HepG2 (cell line): ENCODE data around the gene NOM1. TPM values are rescaled to one million over a fixed set of nuclear protein-coding genes. Genes with fewer than 3 reads are reported as not detected.

ENCODE experiments used
- ATAC-seq: fragments of 200-7000 bp; cut with Tn5 transposase; 3 replicates; pipeline ENCODE4 v1.9.1; 2020; ENCODE audit warnings: mild to moderate bottlenecking, moderate library complexity
- BruUV-seq: library from RNA; stranded (reverse); fragments of 400-500 nt; replicated peaks from 2 replicates; lab custom pipeline; 2021; lab: Mats Ljungman, UMichigan
- CTCF ChIA-PET: fragments of 300-600 bp; formaldehyde crosslinking; extraction: SDS; loops from one replicate; lab custom pipeline; 2021; ENCODE audit warnings: low total read pairs, inconsistent platforms, low intra/inter-chr PET ratio; lab: Yijun Ruan, JAX
- POLR2A ChIA-PET: fragments of 350-600 bp; sonication (Branson Sonifier 250); formaldehyde crosslinking; loops from one replicate; lab custom pipeline; 2020; ENCODE audit warnings: antibody characterized with exemption, inconsistent platforms; lab: Yijun Ruan, JAX
- DNase-seq: peaks from one replicate; pipeline ENCODE4 v3.0.0-alpha.2; 2015; ENCODE audit warnings: low spot score
- FAIRE-seq: peaks from 3 replicates; lab custom pipeline; 2011; peaks lifted over from hg19 to GRCh38; lab: Jason Lieb, UNC
- H2AFZ ChIP-seq: one replicate; pipeline ENCODE4 v1.6.1; 2011; ENCODE audit warnings: low read length, inconsistent platforms
- H3K27ac ChIP-seq: fragments of 300-600 bp; 3 replicates; pipeline ENCODE4 v1.8.0; 2011; ENCODE audit warnings: mixed run types, mild to moderate bottlenecking, mixed read lengths, low read length, inconsistent platforms; ENCODE audit not compliant: insufficient read depth; ENCODE audit errors: extremely low read length
- H3K27me3 ChIP-seq, 2 experiments: fragments of 200-600 bp in 1 of 2; 2 replicates in 1 of 2; 3 replicates in 1 of 2; pipeline versions ENCODE4 v1.6.0 to v1.8.0; 2011; ENCODE audit warnings: low read length in 2 of 2, mild to moderate bottlenecking in 2 of 2, moderate library complexity in 2 of 2, inconsistent platforms in 1 of 2; ENCODE audit not compliant: insufficient read depth in 2 of 2, control insufficient read depth in 1 of 2
- H3K36me3 ChIP-seq, 2 experiments: fragments of 200-600 bp in 1 of 2; replicated peaks in 1 of 2; 2 replicates in 1 of 2; 3 replicates in 1 of 2; pipeline versions ENCODE4 v1.5.1 to v1.8.0; 2011; ENCODE audit warnings: low read length in 2 of 2, inconsistent platforms in 1 of 2; ENCODE audit not compliant: insufficient read depth in 2 of 2, control insufficient read depth in 1 of 2
- H3K4me1 ChIP-seq: 2 replicates; pipeline ENCODE4 v1.5.1; 2012; ENCODE audit warnings: low read length, inconsistent platforms; ENCODE audit not compliant: insufficient read depth
- H3K4me2 ChIP-seq: 2 replicates; pipeline ENCODE4 v1.6.0; 2011; ENCODE audit warnings: low read depth, low read length, inconsistent platforms
- H3K4me3 ChIP-seq, 3 experiments: fragments of 200-600 bp in 1 of 3; sonication (generic), shearing (Covaris generic) in 1 of 3; replicated peaks in 1 of 3; 2 replicates each; pipeline ENCODE4 v1.5.1; 2011 to 2016; ENCODE audit warnings: low read length in 3 of 3, inconsistent platforms in 2 of 3, low read depth in 2 of 3, mild to moderate bottlenecking in 2 of 3, control low read depth in 1 of 3, mixed read lengths in 1 of 3; ENCODE audit not compliant: insufficient read depth in 1 of 3
- H3K79me2 ChIP-seq: one replicate; pipeline ENCODE4 v1.6.1; 2011; ENCODE audit warnings: low read length, inconsistent platforms; ENCODE audit not compliant: insufficient read depth
- H3K9ac ChIP-seq: 2 replicates; pipeline ENCODE4 v1.6.0; 2011; ENCODE audit warnings: mild to moderate bottlenecking, low read depth, low read length, inconsistent platforms; ENCODE audit not compliant: insufficient read depth
- H3K9me3 ChIP-seq: 2 replicates; pipeline ENCODE4 v1.5.1; 2012; ENCODE audit warnings: mild to moderate bottlenecking, low read length
- H4K20me1 ChIP-seq: 2 replicates; pipeline ENCODE4 v1.6.0; 2011; ENCODE audit warnings: inconsistent platforms, mild to moderate bottlenecking, low read length, moderate library complexity; ENCODE audit not compliant: insufficient read depth
- ATF3 ChIP-seq: sonication (generic); formaldehyde crosslinking; IDR thresholded peaks from 2 replicates; pipeline ENCODE4 v1.4.0; 2020; ENCODE audit warnings: missing genetic modification reagents
- ATF5 ChIP-seq: sonication (generic); formaldehyde crosslinking; IDR thresholded peaks from 2 replicates; pipeline ENCODE4 v1.4.0; 2020; ENCODE audit warnings: mild to moderate bottlenecking, low read depth, missing genetic modification reagents
- CEBPG ChIP-seq: IDR thresholded peaks from 2 replicates; pipeline ENCODE4 v1.6.1; 2016
- EHMT2 ChIP-seq: fragments of 200-600 bp; sonication (generic); IDR thresholded peaks from 2 replicates; pipeline ENCODE4 v1.7.0; 2017; ENCODE audit warnings: antibody characterized with exemption, low read depth, low read length, borderline replicate concordance
- ESRRA ChIP-seq: sonication (generic); formaldehyde crosslinking; IDR thresholded peaks from 2 replicates; pipeline ENCODE4 v1.5.1; 2020; ENCODE audit warnings: mild to moderate bottlenecking, low read depth, missing genetic modification reagents
- JUND ChIP-seq: sonication (generic); formaldehyde crosslinking; IDR thresholded peaks from 2 replicates; pipeline ENCODE4 v1.8.0; 2022; ENCODE audit warnings: mild to moderate bottlenecking, missing genetic modification reagents
- KLF16 ChIP-seq, 2 experiments: sonication (generic) in 1 of 2; formaldehyde crosslinking in 1 of 2; IDR thresholded peaks; 2 replicates each; pipeline versions ENCODE4 v1.6.1 to v1.8.0; 2016 to 2023; ENCODE audit warnings: missing genetic modification reagents in 2 of 2, missing compliant biosample characterization in 1 of 2
- KMT2A ChIP-seq: sonication (generic); formaldehyde crosslinking; IDR thresholded peaks from 2 replicates; pipeline ENCODE4 v1.4.0; 2020; ENCODE audit warnings: missing genetic modification reagents
- LCORL ChIP-seq, 2 experiments: fragments of 450-650 bp in 1 of 2; sonication (generic) in 1 of 2; formaldehyde crosslinking in 1 of 2; IDR thresholded peaks; 2 replicates each; pipeline versions ENCODE4 v1.5.0 to v1.6.1; 2017 to 2020; ENCODE audit warnings: antibody characterized with exemption in 1 of 2, missing genetic modification reagents in 1 of 2
- NFKB2 ChIP-seq: sonication (generic); formaldehyde crosslinking; IDR thresholded peaks from 2 replicates; pipeline ENCODE4 v1.4.0; 2020; ENCODE audit warnings: missing genetic modification reagents, borderline replicate concordance
- NR2F2 ChIP-seq: IDR thresholded peaks from 2 replicates; pipeline ENCODE4 v1.6.1; 2012; ENCODE audit warnings: low read depth, inconsistent platforms, borderline replicate concordance
- REL ChIP-seq: sonication (generic); formaldehyde crosslinking; conservative IDR thresholded peaks from 2 replicates; pipeline ENCODE4 v1.8.0; 2022; ENCODE audit warnings: mild to moderate bottlenecking, missing genetic modification reagents, moderate library complexity
- SPEN ChIP-seq: sonication (generic); formaldehyde crosslinking; IDR thresholded peaks from 2 replicates; pipeline ENCODE4 v1.5.1; 2020; ENCODE audit warnings: low read depth, mild to moderate bottlenecking, missing genetic modification reagents
- TBX2 ChIP-seq: sonication (generic); formaldehyde crosslinking; IDR thresholded peaks from 2 replicates; pipeline ENCODE4 v1.5.0; 2020; ENCODE audit warnings: missing genetic modification reagents, mild to moderate bottlenecking, borderline replicate concordance
- ZNF256 ChIP-seq: sonication (generic); formaldehyde crosslinking; conservative IDR thresholded peaks from 2 replicates; pipeline ENCODE4 v1.4.0; 2020; ENCODE audit warnings: missing genetic modification reagents
- ZNF326 ChIP-seq: sonication (generic); formaldehyde crosslinking; IDR thresholded peaks from 2 replicates; pipeline ENCODE4 v1.4.0; 2020; ENCODE audit warnings: missing genetic modification reagents, borderline replicate concordance
- ZNF512 ChIP-seq: sonication (generic); formaldehyde crosslinking; IDR thresholded peaks from 2 replicates; pipeline ENCODE4 v1.4.0; 2020; ENCODE audit warnings: mild to moderate bottlenecking, missing genetic modification reagents
- ZNF543 ChIP-seq: sonication (generic); formaldehyde crosslinking; IDR thresholded peaks from 2 replicates; pipeline ENCODE4 v1.4.0; 2020; ENCODE audit warnings: mild to moderate bottlenecking, missing genetic modification reagents
- ZNF782 ChIP-seq: sonication (generic); formaldehyde crosslinking; IDR thresholded peaks from 2 replicates; pipeline ENCODE4 v1.4.0; 2020; ENCODE audit warnings: missing genetic modification reagents, mild to moderate bottlenecking, borderline replicate concordance
- ZNF792 ChIP-seq: IDR thresholded peaks from 2 replicates; pipeline ENCODE4 v1.6.1; 2016
- ZSCAN9 ChIP-seq: IDR thresholded peaks from 2 replicates; pipeline ENCODE4 v1.6.1; 2016; ENCODE audit warnings: borderline replicate concordance
- WGBS: methylation state at CpG from one replicate; pipeline ENCODE4 v1.1.6; 2017; ENCODE audit warnings: low lambda C conversion rate; 5-methylcytosine and 5-hydroxymethylcytosine counted together
- in situ Hi-C: cut with HindIII; loops from 2 replicates; pipeline ENCODE4 v1.10.0; 2017; ENCODE audit warnings: low pct_unique_long_range_greater_than_20kb; ENCODE audit not compliant: extremely low pct_ligation_motif_present
- intact Hi-C: fragments of 100-400 bp; cut with micrococcal nuclease; formaldehyde crosslinking; loops from one replicate; pipeline ENCODE4 v1.10.0; 2022; ENCODE audit not compliant: unreplicated experiment
- polyA plus RNA-seq, 8 experiments: library from polyadenylated mRNA; depleted of rRNA in 3 of 8; stranded (reverse) in 7 of 8; unstranded in 1 of 8; fragments of >200 nt; fragmentation: Illumina TruSeq in 4 of 8; extraction: Trizol in 4 of 8; gene quantifications; 2 replicates each; pipeline versions ENCODE4 v1.2.1 to v1.2.3, GENCODE V29; 2011 to 2016; ENCODE audit warnings: low read depth in 4 of 8, missing spikeins in 1 of 8, mixed read lengths in 1 of 8; ENCODE audit not compliant: insufficient read depth in 1 of 8
- total RNA-seq, 5 experiments: library from RNA; depleted of rRNA; stranded (reverse); fragments of >200 nt; fragmentation: Illumina TruSeq; extraction: Trizol; gene quantifications; 2 replicates each; pipeline ENCODE4 v1.2.3, GENCODE V29; 2016; ENCODE audit warnings: low read depth in 1 of 5

NOM1 gene
- total and polyA plus RNA-seq, 2 of the 13 experiments (the other 11 are each of a cell fraction or from before 2014, with no cell fraction given), result 14.2 to 26.2 TPM

GRCh38 chr7:156986378-156986777 lies 36.9 kb downstream of the NOM1 start (continued):
- TF ChIP-seq LCORL (IDR thresholded peaks at IDR 0.05), result no peak
- TF ChIP-seq LCORL (CRISPR knock-in tag; IDR thresholded peaks at IDR 0.05), result no peak
- no peak for TF ChIP-seq REL (CRISPR knock-in tag)
- TF ChIP-seq ZSCAN9 (CRISPR knock-in tag), result no peak
- no peak for TF ChIP-seq ZNF792
- TF ChIP-seq JUND (CRISPR knock-in tag), result no peak
- TF ChIP-seq, all 625 proteins: peak for 0

DNA sequence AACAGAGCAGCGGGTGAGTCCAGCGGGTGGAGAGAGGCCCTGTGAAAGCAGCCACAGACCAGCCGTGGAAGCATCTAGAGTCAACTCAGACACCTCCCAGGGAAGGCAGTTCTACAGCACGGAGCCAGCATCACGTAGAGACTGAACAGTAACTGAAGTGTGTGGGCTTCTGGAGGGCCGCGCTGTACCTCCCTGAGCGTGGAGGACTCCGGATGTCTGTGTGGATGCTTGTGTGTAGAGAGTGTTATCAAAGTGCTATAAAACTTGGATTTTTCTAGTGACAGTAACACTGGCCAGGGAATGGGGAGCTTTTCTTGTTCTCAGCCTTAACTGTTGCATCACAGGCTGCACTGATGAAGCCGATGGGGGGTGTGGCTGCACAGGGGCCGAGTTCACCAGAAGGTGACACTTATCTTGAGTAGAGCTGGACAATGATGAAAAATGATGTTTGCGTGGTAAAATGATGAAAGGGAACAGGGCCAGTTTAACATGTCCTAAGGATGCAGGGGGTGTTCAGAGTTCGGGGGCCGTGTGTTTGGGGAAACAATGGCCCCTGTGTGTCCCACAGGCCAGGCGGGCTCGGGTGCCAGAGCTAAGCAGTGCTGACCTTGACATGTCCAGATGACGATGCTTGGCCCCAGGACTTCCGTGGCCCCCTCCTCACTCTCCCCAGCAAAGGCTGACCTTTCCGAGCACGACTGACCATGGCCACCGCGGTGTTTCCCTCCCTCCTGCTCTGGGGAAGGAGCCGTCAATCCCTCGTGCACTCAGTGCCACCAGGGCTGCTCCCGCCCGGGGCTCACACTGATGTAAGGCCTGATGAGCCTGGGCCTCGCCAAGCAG lies 39.1 kb downstream of the NOM1 start:
- Histone ChIP-seq H3K27me3 (peaks cover 1 to 9% of the 10 kb centered on the region in 2 experiments; a peak in 2 of 5 replicates), H3K36me3 (no peaks in the 10 kb centered on the region), H3K9ac (peak overlapping the region; percentile 43; the same call in 1 of the 2 replicates), H3K4me1 (peaks cover 36% of the 10 kb centered on the region), H3K9me3 (no peaks in the 10 kb centered on the region), H3K4me3 (peak overlapping the region in 2 of 3 experiments; percentile 8 to 57; a peak in 2 of 6 replicates), H3K4me2 (peak overlapping the region; percentile 75), H4K20me1 (no peaks in the 10 kb centered on the region), H3K79me2 (no peaks in the 10 kb centered on the region), H3K27ac (peak overlapping the region; percentile 65), H2AFZ (no peak overlapping the region)
- ATAC-seq (peak; percentile 84), FAIRE-seq (peak; percentile 77), DNase-seq (peak; percentile 94)
- ChIA-PET POLR2A (interaction anchor here (0.7 to 2.1 kb wide), 8 partner anchors 12 to 152 kb away, joined by 3 to 14 read pairs (median 3); partner anchors contain the start of gene MNX1), CTCF (no interaction called here)
- no TSS peak for BruUV-seq
- intact Hi-C loops (loop anchor here (2.0 to 10.0 kb wide), 2 partner anchors 22 to 146 kb away; partner anchors contain the start of genes MNX1 and UBE3C), in situ Hi-C loops (no loop called here)
- 11% methylated on average over 17 of the region's 27 CpGs for WGBS
- TF ChIP-seq NR2F2, result peak; percentile 92
- TF ChIP-seq ZNF782, result no peak; the same call in 1 of the 2 replicates
- peak in 1 of 2 experiments; percentile 64; a peak in 2 of 4 replicates for TF ChIP-seq KLF16 (CRISPR knock-in tag; IDR thresholded peaks at IDR 0.05)
- peak; percentile 74; the same call in 1 of the 2 replicates for TF ChIP-seq ESRRA (CRISPR knock-in tag)
- no peak for TF ChIP-seq EHMT2
- TF ChIP-seq SPEN (CRISPR knock-in tag), result peak; percentile 50
- TF ChIP-seq CEBPG, result peak; percentile 92
- TF ChIP-seq ZNF543 (CRISPR knock-in tag), result no peak
- TF ChIP-seq NFKB2 (CRISPR knock-in tag), result peak; percentile 65; the same call in 1 of the 2 replicates
- peak; percentile 78 for TF ChIP-seq ATF3 (CRISPR knock-in tag)
- no peak for TF ChIP-seq ATF5 (CRISPR knock-in tag)
- no peak for TF ChIP-seq ZNF512 (CRISPR knock-in tag)
- TF ChIP-seq TBX2 (CRISPR knock-in tag), result peak; percentile 99
- TF ChIP-seq KMT2A, result peak; percentile 57
- TF ChIP-seq ZNF326 (CRISPR knock-in tag), result no peak
- no peak for TF ChIP-seq ZNF256 (CRISPR knock-in tag)
